RWPE2 (cell line): ENCODE results near the gene PODNL1.

Source experiments
- ATAC-seq: fragments of 200-7000 bp; cut with Tn5 transposase; 3 replicates; pipeline ENCODE4 v1.9.1; 2021; ENCODE audit warnings: low read depth
- DNase-seq: peaks from one replicate; pipeline ENCODE4 v3.0.0-alpha.2; 2020; ENCODE audit warnings: low spot score
- H3K27ac ChIP-seq: fragments of 450-650 bp; 2 replicates; pipeline ENCODE4 v1.5.1; 2017; ENCODE audit warnings: mild to moderate bottlenecking; ENCODE audit not compliant: poor library complexity, severe bottlenecking
- H3K27me3 ChIP-seq: fragments of 250-450 bp; sonication (Bioruptor Pico); 2 replicates; pipeline ENCODE4 v1.5.1; 2021; ENCODE audit warnings: mild to moderate bottlenecking, moderate library complexity; ENCODE audit not compliant: insufficient read depth, poor library complexity, severe bottlenecking
- H3K36me3 ChIP-seq: fragments of 250-450 bp; sonication (Bioruptor Pico); 2 replicates; pipeline ENCODE4 v1.5.1; 2020; ENCODE audit warnings: low read depth, mild to moderate bottlenecking, moderate library complexity
- H3K4me1 ChIP-seq: fragments of 250-450 bp; sonication (Bioruptor Pico); 2 replicates; pipeline ENCODE4 v1.5.1; 2021; ENCODE audit warnings: mild to moderate bottlenecking, moderate library complexity; ENCODE audit not compliant: insufficient read depth, poor library complexity, severe bottlenecking
- H3K4me3 ChIP-seq: fragments of 250-450 bp; sonication (Bioruptor Pico); 2 replicates; pipeline ENCODE4 v1.5.1; 2021; ENCODE audit warnings: mild to moderate bottlenecking, moderate library complexity; ENCODE audit not compliant: severe bottlenecking
- H3K9me3 ChIP-seq: fragments of 250-450 bp; sonication (Bioruptor Pico); 2 replicates; pipeline ENCODE4 v1.5.1; 2021; ENCODE audit warnings: mild to moderate bottlenecking, moderate library complexity; ENCODE audit not compliant: severe bottlenecking
- TF ChIP-seq, protein P1 (sequence below): fragments of 450-650 bp; IDR thresholded peaks from one replicate; pipeline ENCODE4 v1.5.1; 2017; ENCODE audit warnings: mild to moderate bottlenecking, moderate library complexity; ENCODE audit not compliant: poor library complexity, severe bottlenecking

Gene PODNL1

DNA sequence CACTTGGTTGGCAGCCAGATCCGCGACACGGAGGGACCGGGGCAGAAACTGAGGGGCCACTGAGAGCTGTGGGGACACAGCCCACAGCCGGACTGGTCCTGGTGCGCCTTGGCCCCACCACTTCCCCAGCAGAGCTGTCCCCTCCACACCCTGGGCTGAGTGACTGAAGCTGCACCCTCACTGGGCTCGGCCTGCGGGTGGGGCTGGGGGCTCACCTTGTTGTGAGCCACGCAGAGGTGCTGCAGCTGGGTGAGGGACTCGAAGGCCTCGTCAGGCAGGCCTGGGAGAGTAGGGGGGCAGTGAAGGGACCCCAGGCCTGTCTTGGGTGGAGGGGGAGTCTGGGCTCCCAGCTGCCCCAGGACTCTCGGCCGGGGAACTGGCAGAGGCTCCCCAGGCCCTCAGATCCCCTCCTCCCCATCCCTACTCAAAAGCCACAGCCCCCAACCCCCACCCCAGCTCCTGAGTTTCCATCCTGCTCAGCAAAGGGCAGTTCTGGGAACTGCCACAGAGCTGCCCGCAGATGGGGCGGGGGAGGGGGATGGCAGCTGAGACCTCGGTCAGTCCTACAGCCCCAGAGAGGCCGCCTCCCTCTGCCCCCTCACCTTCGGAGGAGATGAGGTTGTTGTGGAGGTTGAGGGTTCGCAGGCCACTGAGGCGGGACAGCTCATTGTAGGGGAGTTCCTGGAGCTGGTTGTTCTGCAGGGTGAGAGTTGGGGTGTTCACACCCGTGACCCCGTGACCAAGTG, 2.3 kb downstream of the PODNL1 start:
- TF ChIP-seq, protein P1, sequence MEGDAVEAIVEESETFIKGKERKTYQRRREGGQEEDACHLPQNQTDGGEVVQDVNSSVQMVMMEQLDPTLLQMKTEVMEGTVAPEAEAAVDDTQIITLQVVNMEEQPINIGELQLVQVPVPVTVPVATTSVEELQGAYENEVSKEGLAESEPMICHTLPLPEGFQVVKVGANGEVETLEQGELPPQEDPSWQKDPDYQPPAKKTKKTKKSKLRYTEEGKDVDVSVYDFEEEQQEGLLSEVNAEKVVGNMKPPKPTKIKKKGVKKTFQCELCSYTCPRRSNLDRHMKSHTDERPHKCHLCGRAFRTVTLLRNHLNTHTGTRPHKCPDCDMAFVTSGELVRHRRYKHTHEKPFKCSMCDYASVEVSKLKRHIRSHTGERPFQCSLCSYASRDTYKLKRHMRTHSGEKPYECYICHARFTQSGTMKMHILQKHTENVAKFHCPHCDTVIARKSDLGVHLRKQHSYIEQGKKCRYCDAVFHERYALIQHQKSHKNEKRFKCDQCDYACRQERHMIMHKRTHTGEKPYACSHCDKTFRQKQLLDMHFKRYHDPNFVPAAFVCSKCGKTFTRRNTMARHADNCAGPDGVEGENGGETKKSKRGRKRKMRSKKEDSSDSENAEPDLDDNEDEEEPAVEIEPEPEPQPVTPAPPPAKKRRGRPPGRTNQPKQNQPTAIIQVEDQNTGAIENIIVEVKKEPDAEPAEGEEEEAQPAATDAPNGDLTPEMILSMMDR = no peak
- H3K4me3 ChIP-seq = no peak overlapping the region
- DNase-seq = no peak
- peaks cover 10% of the 10 kb centered on the region for H3K4me1 ChIP-seq
- H3K9me3 ChIP-seq = no peaks in the 10 kb centered on the region
- ATAC-seq = no peak
- no peaks in the 10 kb centered on the region for H3K27me3 ChIP-seq
- H3K27ac ChIP-seq = no peak overlapping the region
- no peaks in the 10 kb centered on the region for H3K36me3 ChIP-seq

DNA sequence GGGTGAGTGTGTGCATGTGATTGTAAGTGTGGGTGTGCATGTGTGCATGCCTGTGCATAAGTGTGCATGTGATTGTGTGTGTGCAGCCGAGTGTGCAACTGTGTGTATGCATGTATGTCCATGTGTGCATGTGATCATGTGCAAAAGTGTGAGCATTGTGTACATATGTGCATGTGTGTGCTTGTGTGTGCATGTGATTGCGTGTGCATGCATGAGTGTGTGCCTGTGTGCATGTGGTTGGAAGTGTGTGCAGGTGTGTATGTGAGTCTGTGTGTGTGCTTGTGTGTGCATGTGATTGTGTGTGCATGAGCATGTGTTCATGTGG, 3.5 kb downstream of the PODNL1 start:
- TF ChIP-seq, protein P1 = no peak
- no peaks in the 10 kb centered on the region for H3K9me3 ChIP-seq
- no peaks in the 10 kb centered on the region for H3K27me3 ChIP-seq
- no peak for DNase-seq
- peaks cover 10% of the 10 kb centered on the region for H3K4me1 ChIP-seq
- ATAC-seq = no peak
- H3K27ac ChIP-seq = no peak overlapping the region
- no peaks in the 10 kb centered on the region for H3K36me3 ChIP-seq
- H3K4me3 ChIP-seq = no peak overlapping the region

DNA sequence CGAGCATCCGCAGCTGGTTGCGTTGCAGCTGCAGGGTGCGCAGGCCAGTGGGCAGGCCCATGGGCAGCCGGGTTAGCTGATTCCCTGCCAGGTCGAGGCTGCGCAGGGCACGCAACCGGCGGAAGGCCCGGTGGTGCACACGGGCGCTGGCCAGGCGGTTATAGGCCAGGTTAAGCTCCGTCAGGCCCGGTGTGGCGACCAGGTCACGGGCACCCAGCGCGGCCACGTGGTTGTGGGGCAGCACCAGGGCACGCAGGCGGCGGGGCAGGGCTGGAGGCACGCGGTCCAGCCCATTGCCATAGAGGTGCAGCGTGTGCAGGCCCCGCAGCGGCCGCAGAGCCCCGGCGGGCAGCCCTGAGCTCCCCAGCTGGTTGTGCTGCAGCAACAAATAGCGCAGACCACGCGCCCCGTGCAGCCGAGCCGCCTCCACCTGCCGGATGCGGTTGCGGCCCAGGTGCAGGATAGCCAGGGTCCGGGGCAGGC, 5.3 kb downstream of the PODNL1 start:
- Histone ChIP-seq H3K36me3 (peaks cover 3% of the 10 kb centered on the region), H3K4me3 (no peak overlapping the region), H3K9me3 (no peaks in the 10 kb centered on the region), H3K4me1 (peaks cover 2% of the 10 kb centered on the region), H3K27ac (no peak overlapping the region), H3K27me3 (no peaks in the 10 kb centered on the region)
- ATAC-seq (no peak), DNase-seq (no peak)
- TF ChIP-seq, protein P1 = no peak

DNA sequence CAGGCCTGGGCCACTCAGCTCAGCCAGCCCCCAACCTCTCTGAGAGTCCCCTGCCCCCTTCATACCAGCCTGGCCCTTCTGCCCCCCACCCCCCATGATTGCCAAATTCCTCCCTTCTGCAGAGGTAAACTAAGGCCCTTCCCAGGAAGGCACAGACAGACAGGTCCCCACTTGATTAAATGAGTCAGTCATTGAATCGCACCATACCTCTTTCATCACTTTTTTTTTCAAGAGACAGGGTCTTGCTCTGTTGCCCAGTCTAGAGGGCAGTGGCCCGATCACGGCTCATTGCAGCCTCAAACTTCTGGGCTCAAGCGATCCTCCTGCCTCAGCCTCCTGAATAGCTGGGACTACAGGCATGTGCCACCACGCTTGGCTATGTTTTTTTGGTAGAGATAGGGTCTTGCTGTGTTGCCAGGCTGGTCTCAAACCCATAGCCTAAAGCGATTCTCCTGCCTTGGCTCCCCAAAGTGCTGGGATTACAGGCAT, 6.0 kb downstream of the PODNL1 start:
- ATAC-seq (no peak), DNase-seq (no peak)
- no peaks in the 10 kb centered on the region for H3K27me3 ChIP-seq

More for the DNA sequence above, 6.0 kb downstream of the PODNL1 start:
- Histone ChIP-seq H3K36me3 (peaks cover 4% of the 10 kb centered on the region), H3K27ac (no peak overlapping the region), H3K4me1 (peaks cover 2% of the 10 kb centered on the region), H3K4me3 (no peak overlapping the region), H3K9me3 (no peaks in the 10 kb centered on the region)
- TF ChIP-seq, protein P1 = no peak
